ENCODE data around the gene TMEFF2.

The TMEFF2 gene

DNA sequence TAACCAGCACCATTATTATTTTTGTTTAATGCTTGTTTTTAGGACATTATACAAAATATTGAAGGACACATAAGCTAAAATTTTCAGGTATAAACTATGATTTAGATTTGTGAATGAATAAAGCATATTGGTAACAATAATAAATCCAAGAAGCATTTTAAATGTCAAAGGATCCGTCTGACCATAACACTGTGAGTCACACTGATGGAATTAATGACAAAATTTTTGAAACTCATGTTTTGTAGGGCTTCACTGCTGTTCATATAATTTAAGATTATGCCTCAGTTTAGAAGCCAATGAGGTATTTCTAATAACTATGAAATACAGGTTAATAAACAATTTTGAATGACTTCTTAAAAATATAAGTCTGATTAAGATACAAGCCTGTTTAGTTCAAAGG, 124.6 kb downstream of the TMEFF2 start:
- no peak for DNase-seq

GRCh38 chr2:192069417-192069816, 125.3 kb downstream of the TMEFF2 start:
- DNase-seq, result no peak

GRCh38 chr2:192068966-192069365, 125.8 kb downstream of the TMEFF2 start:
- no peak for DNase-seq

DNA sequence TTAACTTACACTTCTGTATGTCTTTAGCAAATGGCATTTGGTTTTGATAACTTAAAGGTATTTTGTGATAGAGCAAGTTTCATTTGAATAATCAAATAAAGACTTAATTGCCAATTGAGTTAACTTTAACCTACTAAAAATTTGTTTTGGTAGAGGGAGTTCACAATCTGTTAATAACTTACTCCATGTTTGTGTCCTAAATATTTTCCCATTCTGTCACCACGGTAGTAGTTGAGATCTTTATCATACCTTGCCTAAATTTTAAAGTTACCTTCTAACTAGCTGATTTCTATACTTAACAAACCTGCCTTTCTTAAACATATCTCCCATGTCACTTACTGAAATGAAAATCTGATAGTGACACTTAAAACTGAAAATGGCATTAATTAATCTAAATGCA, 127.1 kb downstream of the TMEFF2 start:
- no peak for DNase-seq

GRCh38 chr2:192064459-192064858, 130.3 kb downstream of the TMEFF2 start:
- no peak for DNase-seq

DNA sequence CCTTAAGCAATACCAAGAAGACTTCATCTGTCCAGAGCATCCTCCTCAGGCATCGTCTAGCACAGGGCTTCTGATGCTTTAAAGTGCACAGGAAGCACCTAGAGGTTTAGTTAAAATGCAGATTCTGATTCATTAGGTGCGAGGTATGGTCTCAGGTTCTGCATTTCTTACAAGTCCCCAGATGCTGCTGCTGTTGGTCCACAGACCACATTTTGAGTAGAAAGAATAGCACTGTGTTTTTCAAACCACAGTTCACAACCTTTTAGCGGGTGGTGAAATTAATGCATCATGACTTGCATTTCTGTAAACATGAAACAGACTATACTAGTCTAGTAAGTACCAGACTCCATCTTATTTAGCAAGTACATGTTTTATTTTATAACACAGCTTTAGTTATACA, 134.6 kb downstream of the TMEFF2 start:
- DNase-seq, result no peak

DNA sequence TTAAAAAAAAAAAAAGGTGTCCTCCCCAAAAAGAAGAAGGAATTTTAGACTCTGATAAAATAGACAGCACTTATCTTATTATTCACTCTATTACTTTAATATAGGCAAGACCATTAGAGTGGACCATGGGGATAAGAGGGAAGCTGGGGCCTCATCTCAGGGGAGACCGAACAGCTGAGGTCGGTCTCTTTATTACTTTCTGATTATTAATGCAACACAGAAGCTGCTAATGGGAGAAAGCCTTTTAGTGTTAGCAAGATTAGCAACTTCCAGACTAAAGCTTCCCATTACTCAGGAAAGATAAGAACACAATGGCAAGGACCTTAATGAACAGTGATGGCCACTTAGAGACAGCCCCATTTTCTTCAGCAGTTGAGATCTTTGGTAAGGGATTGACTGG, 135.5 kb downstream of the TMEFF2 start:
- no peak for DNase-seq

DNA sequence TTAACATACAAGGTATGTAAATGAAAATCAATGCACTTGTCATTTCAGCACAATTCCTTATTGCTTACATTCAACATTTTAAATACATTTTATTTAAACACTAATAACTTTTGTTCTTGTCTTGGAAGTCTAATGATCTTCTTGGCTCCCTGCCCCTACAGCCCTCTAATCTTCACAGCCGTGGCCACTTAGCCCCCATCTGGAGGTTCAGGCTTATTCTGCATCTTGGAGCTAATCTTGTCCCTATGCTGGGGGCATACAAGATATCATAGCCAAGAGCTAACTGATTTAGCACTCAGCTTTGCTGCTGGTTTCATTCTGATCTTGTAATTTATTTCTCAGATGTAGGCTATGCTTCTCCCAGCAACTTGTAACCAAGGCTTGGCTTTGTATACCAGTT, 140.8 kb downstream of the TMEFF2 start:
- DNase-seq, result no peak

DNA sequence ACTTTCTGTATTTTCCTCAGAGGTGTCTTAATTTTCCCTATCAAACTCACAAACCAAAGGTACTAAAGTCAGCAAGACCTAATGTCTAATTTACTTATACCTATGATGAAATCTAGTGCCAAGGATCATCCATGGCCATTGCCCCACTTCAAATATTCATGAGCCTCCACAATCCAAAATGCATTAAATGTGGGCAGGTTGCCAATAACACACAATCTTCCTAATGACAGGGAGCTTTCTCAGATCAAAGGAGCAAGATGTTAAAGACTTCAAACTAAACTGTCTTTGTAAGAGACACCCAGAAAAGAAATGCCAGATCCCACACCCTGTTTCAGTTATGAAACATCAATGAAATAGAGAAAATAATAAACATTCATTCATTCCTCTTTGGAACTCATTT, 143.2 kb downstream of the TMEFF2 start:
- no peak for DNase-seq

DNA sequence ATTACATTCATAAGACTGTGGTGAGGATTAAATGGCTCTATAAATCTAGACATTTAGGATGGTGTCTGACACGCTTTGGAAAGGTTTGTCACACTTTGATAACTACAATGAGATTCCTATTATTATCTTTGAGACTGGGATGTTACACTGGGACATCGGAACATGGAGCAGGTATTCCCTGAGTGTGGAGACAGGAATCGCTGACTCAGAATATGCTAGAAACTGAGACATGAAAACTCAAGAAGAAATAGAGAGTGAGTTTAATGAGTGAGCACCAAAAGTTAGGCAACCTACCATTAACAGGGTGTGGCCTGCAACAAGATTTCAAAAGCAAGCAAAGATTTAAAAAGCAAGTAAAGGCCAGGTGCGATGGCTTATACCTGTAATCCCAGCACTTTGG, 145.4 kb downstream of the TMEFF2 start:
- DNase-seq, result no peak

DNA sequence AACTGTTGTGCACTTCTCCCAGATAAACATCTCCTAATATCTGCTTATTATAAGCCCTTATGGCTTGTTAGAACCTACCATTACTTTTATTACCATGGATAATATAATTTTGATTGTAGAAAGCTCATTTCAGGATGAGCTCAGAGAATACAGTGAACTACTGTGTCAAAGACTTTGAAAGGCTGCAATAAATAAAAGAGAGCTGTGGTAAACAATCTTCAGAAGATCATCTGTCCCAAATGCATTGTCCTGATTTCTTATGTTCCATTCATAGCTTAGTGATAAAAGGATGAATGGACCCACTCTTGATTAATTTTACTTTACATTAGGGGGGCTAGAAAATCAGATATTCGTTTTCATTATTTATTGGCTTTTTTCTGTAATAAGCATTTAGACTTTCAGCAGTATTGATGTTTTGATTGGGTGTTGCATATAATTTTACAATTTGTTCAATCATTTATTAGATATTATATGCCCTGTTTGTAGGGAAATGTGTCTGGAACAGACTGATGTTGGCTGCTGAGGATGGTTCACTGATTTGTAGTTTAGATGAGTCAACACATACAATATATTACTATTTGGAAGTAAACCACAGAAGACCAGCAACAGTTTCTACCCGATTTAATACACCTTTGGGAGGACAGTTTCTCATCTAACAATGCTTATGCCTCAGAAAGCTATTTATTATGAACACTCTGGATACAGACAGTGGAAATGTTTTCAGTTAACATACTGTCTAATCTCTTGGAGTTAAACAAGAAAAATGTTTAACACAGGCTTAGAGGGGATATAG, 147.2 kb downstream of the TMEFF2 start:
- no peak for DNase-seq

- no peak for DNase-seq
Observed at GRCh38 chr2:192044496-192044895, 150.2 kb downstream of the TMEFF2 start.

GRCh38 chr2:192043216-192043870, 151.4 kb downstream of the TMEFF2 start:
- DNase-seq, result no peak

DNA sequence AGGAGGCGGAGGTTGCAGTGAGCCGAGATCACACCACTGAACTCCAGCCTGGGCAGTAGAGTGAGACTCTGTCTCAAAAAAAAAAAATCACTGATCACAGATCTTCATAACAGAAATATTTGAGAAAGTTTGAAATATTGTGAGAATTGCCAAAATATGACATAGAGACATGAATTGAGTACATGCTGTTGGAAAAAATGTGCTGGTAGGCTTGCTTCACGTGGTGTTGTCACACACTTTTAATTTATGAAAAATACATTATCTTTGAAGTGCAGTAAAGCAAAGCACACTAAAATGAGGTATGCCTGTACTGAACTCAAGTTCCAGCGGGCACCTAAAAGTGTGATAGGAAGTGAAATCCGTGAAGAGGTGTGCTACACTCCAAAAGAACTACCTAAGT, 152.6 kb downstream of the TMEFF2 start:
- DNase-seq, result no peak

GRCh38 chr2:192038110-192038509, 156.6 kb downstream of the TMEFF2 start:
- DNase-seq, result no peak

- no peak for DNase-seq
Observed at GRCh38 chr2:192035731-192036442, 158.8 kb downstream of the TMEFF2 start.

- DNase-seq, result peak in 1 of 58 donors; percentile 5
Observed at GRCh38 chr2:192030856-192031255, 163.9 kb downstream of the TMEFF2 start.

- no peak for DNase-seq
Observed at GRCh38 chr2:192030289-192030688, 164.4 kb downstream of the TMEFF2 start.

- DNase-seq, result no peak
Observed at GRCh38 chr2:192029089-192029488, 165.6 kb downstream of the TMEFF2 start.

GRCh38 chr2:192026825-192027120, 168.0 kb downstream of the TMEFF2 start:
- DNase-seq, result no peak

DNA sequence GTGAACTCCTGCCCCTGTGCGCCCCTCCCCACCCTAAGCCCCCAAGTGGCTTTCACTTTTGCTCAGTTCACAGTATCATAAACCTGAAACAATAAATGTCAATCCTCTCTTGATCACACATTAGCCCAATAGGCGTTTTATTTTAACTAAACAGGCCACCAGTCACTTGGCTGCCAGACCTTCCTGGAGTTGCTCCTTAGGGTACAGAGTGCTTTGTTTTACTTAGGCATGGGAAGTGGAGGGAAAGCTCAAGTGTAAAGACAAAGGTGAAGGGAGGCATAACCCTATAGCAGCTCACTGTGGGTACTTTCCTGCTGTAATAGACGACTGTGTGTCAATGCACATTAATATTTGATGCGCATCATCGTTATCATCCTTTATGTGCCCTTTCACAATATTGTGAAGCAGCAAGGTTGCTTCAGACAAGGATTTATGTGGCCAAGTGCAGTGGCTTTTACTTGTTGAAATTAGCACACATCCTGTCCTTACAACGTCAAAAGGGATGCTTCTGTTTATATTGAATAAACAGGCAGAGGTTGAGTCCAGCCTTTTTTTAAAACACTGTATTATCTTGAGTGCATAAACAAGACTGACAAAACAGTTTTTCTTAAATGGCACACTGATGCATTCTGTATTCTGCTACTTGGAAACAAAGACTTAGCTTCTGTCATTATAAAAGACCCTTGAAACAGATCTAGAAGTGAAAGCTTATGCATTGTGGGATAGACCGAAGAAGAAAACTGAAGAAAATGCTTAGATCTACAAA, 168.5 kb downstream of the TMEFF2 start:
- no peak for DNase-seq

- no peak for DNase-seq
Observed at GRCh38 chr2:192025637-192026036, 169.1 kb downstream of the TMEFF2 start.
